Epidermal melanocyte (primary cell): ENCODE measurements around the gene CD200R1L.

Experiments used
- DNase-seq: peaks from one replicate; pipeline ENCODE4 v3.0.0; 2011; ENCODE audit warnings: low spot score; ENCODE audit not compliant: insufficient read length

CD200R1L gene

GRCh38 chr3:112769286-112769978 is 77.2 kb downstream of the CD200R1L start:
- no peak for DNase-seq

- DNase-seq, result no peak
Observed at GRCh38 chr3:112767777-112768176, 78.9 kb downstream of the CD200R1L start.

- DNase-seq, result no peak
Observed at GRCh38 chr3:112767177-112767576, 79.5 kb downstream of the CD200R1L start.
